K562 (cell line): ENCODE measurements around the gene RNU6-1. TPM values are rescaled to one million over a fixed set of nuclear protein-coding genes. Genes with fewer than 3 reads are reported as not detected.

Source experiments
- CHD1 ChIP-seq: fragments of 200-600 bp; sonication (generic); IDR thresholded peaks from one replicate; pipeline ENCODE4 v1.6.1; 2012; ENCODE audit warnings: mild to moderate bottlenecking, moderate library complexity, low read length, inconsistent platforms
- FOSL1 ChIP-seq: fragments of 200-800 bp; sonication (Bioruptor generic); conservative IDR thresholded peaks from 2 replicates; pipeline ENCODE4 v1.6.1; 2016; ENCODE audit warnings: missing genetic modification characterization, missing compliant biosample characterization
- HNRNPLL ChIP-seq: fragments of 200-400 bp; formaldehyde crosslinking; IDR thresholded peaks from 2 replicates; pipeline ENCODE4 v1.6.1; 2017; ENCODE audit warnings: low read length, low read depth, mild to moderate bottlenecking; ENCODE audit not compliant: poor library complexity, severe bottlenecking
- JUND ChIP-seq, 2 experiments: IDR thresholded peaks; 2 replicates in 1 of 2; 3 replicates in 1 of 2; pipeline ENCODE4 v1.6.1; 2011; ENCODE audit warnings: borderline replicate concordance in 2 of 2, low read depth in 2 of 2, low read length in 2 of 2, improper control_type of control experiment in 1 of 2, missing biosample characterization in 1 of 2, missing genetic modification characterization in 1 of 2, missing genetic modification reagents in 1 of 2
- KDM1A ChIP-seq, 2 experiments: fragments of 450-650 bp; IDR thresholded peaks; 2 replicates each; pipeline ENCODE4 v1.6.1; 2016; ENCODE audit warnings: mild to moderate bottlenecking in 2 of 2
- MAFG ChIP-seq: fragments of 450-650 bp; conservative IDR thresholded peaks from 2 replicates; pipeline ENCODE4 v1.6.1; 2016; ENCODE audit warnings: missing genetic modification characterization, missing compliant biosample characterization
- OTX1 ChIP-seq: fragments of 450-650 bp; formaldehyde crosslinking; IDR thresholded peaks from 2 replicates; pipeline ENCODE4 v1.4.0; 2022; ENCODE audit warnings: mild to moderate bottlenecking
- POLR3A ChIP-seq: IDR thresholded peaks from 2 replicates; pipeline ENCODE4 v1.6.1; 2011; ENCODE audit warnings: borderline replicate concordance, mild to moderate bottlenecking, moderate library complexity; ENCODE audit not compliant: insufficient read length, insufficient read depth; ENCODE audit errors: extremely low read depth
- PRMT5 ChIP-seq: sonication (generic); formaldehyde crosslinking; IDR thresholded peaks from 2 replicates; pipeline ENCODE4 v1.5.0; 2020; ENCODE audit warnings: missing genetic modification reagents
- SMC3 ChIP-seq: conservative IDR thresholded peaks from 2 replicates; pipeline ENCODE4 v1.6.1; 2011; ENCODE audit warnings: low read depth, low read length, improper control_type of control experiment; ENCODE audit not compliant: insufficient read depth
- SOX6 ChIP-seq: fragments of 450-650 bp; IDR thresholded peaks from 2 replicates; pipeline ENCODE4 v1.6.1; 2014; ENCODE audit warnings: mild to moderate bottlenecking
- SP1 ChIP-seq: sonication (generic); formaldehyde crosslinking; IDR thresholded peaks from 2 replicates; pipeline ENCODE4 v1.8.1; 2022; ENCODE audit warnings: mild to moderate bottlenecking, missing genetic modification reagents
- TAF1 ChIP-seq: IDR thresholded peaks from 2 replicates; pipeline ENCODE4 v1.6.1; 2011; ENCODE audit warnings: mild to moderate bottlenecking, low read length, moderate library complexity; ENCODE audit not compliant: insufficient read depth, control insufficient read depth, severe bottlenecking; ENCODE audit errors: extremely low read depth
- ZFP30 ChIP-seq: fragments of 250-450 bp; sonication (Bioruptor Pico); IDR thresholded peaks from 2 replicates; pipeline ENCODE4 v1.8.0; 2022; ENCODE audit warnings: moderate library complexity, mild to moderate bottlenecking, inconsistent platforms, borderline replicate concordance
- ZNF217 ChIP-seq: sonication (generic); formaldehyde crosslinking; IDR thresholded peaks from 2 replicates; pipeline ENCODE4 v1.8.0; 2022; ENCODE audit warnings: mild to moderate bottlenecking, missing genetic modification reagents
- ZNF316 ChIP-seq: fragments of 450-650 bp; IDR thresholded peaks from 2 replicates; pipeline ENCODE4 v1.6.1; 2016
- ZNF436 ChIP-seq: fragments of 250-450, 450-650 bp; sonication (Bioruptor Pico); formaldehyde crosslinking; IDR thresholded peaks from 2 replicates; pipeline ENCODE4 v1.7.0; 2020; ENCODE audit warnings: mild to moderate bottlenecking
- polyA plus RNA-seq, 8 experiments: library from polyadenylated mRNA; depleted of rRNA in 4 of 8; stranded (reverse) in 5 of 8; unstranded in 3 of 8; fragments of >200 nt; fragmentation: Nextera tagmentation in 2 of 8; fragmentation: Illumina TruSeq in 1 of 8; extraction: Ambion mirVana in 2 of 8; extraction: Trizol in 1 of 8; gene quantifications; 2 replicates each; pipeline versions ENCODE4 v1.2.1 to v1.2.3, GENCODE V29; 2011 to 2014; ENCODE audit warnings: inconsistent platforms in 1 of 8, missing spikeins in 1 of 8
- total RNA-seq, 7 experiments: library from RNA; depleted of rRNA in 6 of 7; stranded (reverse); fragments of >200 nt in 6 of 7; fragmentation: Illumina TruSeq in 2 of 7; extraction: Trizol in 2 of 7; gene quantifications; 2 replicates each; pipeline versions ENCODE4 v1.2.1 to v1.2.3, GENCODE V29; 2011 to 2021; ENCODE audit warnings: low replicate concordance in 1 of 7
- TF ChIP-seq, protein P1 (sequence below): fragments of 450-650 bp; IDR thresholded peaks from 2 replicates; pipeline ENCODE4 v1.6.1; 2016; ENCODE audit warnings: missing biosample characterization, missing genetic modification characterization
- TF ChIP-seq, protein P2 (sequence below), 2 experiments: fragments of 450-650 bp; conservative IDR thresholded peaks; 2 replicates each; pipeline ENCODE4 v1.6.1; 2017; ENCODE audit warnings: mild to moderate bottlenecking in 2 of 2, moderate library complexity in 2 of 2
- TF ChIP-seq, protein P3 (sequence below): fragments of 450-650 bp; formaldehyde crosslinking; IDR thresholded peaks from 2 replicates; pipeline ENCODE4 v1.4.0; 2020; ENCODE audit warnings: mild to moderate bottlenecking
- TF ChIP-seq, protein P4 (sequence below): fragments of 200-800 bp; sonication (Bioruptor generic); IDR thresholded peaks from 2 replicates; pipeline ENCODE4 v1.6.1; 2017; ENCODE audit warnings: missing genetic modification characterization, missing compliant biosample characterization

RNU6-1 gene
- total and polyA plus RNA-seq, 9 of the 15 experiments (the other 6 are each of a cell fraction or from before 2014, with no cell fraction given): not detected

DNA sequence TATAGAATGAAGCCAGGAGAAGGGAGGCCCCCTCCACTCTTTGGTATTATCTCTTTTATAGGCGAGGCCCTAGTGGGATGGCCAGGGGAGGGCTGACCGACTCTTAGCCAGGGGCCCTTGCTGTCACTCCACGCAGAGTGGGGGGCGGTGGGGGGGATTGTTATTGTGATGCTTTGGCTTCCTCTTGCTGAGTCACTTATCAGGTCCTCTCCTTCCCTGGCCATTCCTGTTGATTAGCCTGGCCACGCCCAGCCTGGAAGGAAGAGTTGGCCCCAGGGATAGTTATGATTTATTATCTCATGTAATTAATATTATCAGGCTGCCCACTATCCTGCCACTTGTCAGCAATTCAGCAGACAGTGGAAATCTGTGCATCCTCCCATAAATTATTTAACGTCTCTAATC is 40.0 kb downstream of the RNU6-1 start (continued):
- TF ChIP-seq ZNF436 (CRISPR knock-in tag) (no peak), ZFP30 (CRISPR knock-in tag) (no peak), KDM1A (IDR thresholded peaks at IDR 0.05) (peak; percentile 92 to 94), FOSL1 (tag) (peak; percentile 61), SP1 (CRISPR knock-in tag) (no peak), TAF1 (no peak), ZNF316 (peak; percentile 34; the same call in 1 of the 2 replicates), CHD1 (no peak), SOX6 (peak; percentile 88), SMC3 (no peak), ZNF217 (no peak), POLR3A (no peak), MAFG (tag) (peak; percentile 82), JUND (IDR thresholded peaks at IDR 0.05; ENCODE audit: borderline replicate concordance, low read depth, low read length) (peak; percentile 28; the same call in 1 of the 2 replicates), JUND (tag; IDR thresholded peaks at IDR 0.05; ENCODE audit: borderline replicate concordance, low read depth, low read length) (no peak), HNRNPLL (no peak), PRMT5 (CRISPR knock-in tag) (no peak), OTX1 (CRISPR knock-in tag) (no peak)
- TF ChIP-seq, protein P1, sequence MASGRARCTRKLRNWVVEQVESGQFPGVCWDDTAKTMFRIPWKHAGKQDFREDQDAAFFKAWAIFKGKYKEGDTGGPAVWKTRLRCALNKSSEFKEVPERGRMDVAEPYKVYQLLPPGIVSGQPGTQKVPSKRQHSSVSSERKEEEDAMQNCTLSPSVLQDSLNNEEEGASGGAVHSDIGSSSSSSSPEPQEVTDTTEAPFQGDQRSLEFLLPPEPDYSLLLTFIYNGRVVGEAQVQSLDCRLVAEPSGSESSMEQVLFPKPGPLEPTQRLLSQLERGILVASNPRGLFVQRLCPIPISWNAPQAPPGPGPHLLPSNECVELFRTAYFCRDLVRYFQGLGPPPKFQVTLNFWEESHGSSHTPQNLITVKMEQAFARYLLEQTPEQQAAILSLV (tag): no peak
- TF ChIP-seq, protein P2, sequence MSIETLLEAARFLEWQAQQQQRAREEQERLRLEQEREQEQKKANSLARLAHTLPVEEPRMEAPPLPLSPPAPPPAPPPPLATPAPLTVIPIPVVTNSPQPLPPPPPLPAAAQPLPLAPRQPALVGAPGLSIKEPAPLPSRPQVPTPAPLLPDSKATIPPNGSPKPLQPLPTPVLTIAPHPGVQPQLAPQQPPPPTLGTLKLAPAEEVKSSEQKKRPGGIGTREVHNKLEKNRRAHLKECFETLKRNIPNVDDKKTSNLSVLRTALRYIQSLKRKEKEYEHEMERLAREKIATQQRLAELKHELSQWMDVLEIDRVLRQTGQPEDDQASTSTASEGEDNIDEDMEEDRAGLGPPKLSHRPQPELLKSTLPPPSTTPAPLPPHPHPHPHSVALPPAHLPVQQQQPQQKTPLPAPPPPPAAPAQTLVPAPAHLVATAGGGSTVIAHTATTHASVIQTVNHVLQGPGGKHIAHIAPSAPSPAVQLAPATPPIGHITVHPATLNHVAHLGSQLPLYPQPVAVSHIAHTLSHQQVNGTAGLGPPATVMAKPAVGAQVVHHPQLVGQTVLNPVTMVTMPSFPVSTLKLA (conservative IDR thresholded peaks at IDR 0.05): 0 out of 4 replicates have a peak, but pooled peaks of 1 of the 2 experiments have one; percentile 35
- TF ChIP-seq, protein P3, sequence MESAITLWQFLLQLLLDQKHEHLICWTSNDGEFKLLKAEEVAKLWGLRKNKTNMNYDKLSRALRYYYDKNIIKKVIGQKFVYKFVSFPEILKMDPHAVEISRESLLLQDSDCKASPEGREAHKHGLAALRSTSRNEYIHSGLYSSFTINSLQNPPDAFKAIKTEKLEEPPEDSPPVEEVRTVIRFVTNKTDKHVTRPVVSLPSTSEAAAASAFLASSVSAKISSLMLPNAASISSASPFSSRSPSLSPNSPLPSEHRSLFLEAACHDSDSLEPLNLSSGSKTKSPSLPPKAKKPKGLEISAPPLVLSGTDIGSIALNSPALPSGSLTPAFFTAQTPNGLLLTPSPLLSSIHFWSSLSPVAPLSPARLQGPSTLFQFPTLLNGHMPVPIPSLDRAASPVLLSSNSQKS (CRISPR knock-in tag): no peak
- TF ChIP-seq, protein P4, sequence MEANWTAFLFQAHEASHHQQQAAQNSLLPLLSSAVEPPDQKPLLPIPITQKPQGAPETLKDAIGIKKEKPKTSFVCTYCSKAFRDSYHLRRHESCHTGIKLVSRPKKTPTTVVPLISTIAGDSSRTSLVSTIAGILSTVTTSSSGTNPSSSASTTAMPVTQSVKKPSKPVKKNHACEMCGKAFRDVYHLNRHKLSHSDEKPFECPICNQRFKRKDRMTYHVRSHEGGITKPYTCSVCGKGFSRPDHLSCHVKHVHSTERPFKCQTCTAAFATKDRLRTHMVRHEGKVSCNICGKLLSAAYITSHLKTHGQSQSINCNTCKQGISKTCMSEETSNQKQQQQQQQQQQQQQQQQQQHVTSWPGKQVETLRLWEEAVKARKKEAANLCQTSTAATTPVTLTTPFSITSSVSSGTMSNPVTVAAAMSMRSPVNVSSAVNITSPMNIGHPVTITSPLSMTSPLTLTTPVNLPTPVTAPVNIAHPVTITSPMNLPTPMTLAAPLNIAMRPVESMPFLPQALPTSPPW (CRISPR knock-in tag): peak; percentile 83
